Thoracic aorta (tissue), 2 donors: ENCODE data around the gene RPL36. TPM values are rescaled to one million over a fixed set of nuclear protein-coding genes. Genes with fewer than 3 reads are reported as not detected.

ENCODE experiments used
- ATAC-seq: fragments of 150-250 bp; one replicate; pipeline ENCODE4 v1.8.0; 2017; ENCODE audit warnings: low read depth; ENCODE audit not compliant: insufficient number of reproducible peaks, low FRiP score
- DNase-seq: peaks from one replicate; pipeline ENCODE4 v3.0.0-alpha.2; 2020; ENCODE audit warnings: low spot score
- H3K27ac ChIP-seq, 2 donors: fragments of 200-600 bp; sonication (generic); 1 replicate in 1 of 2; 2 replicates in 1 of 2; pipeline ENCODE4 v1.5.1; 2016; ENCODE audit warnings: mild to moderate bottlenecking in 2 of 2, moderate library complexity in 2 of 2
- H3K27me3 ChIP-seq: fragments of 200-600 bp; sonication (generic); replicated peaks from 2 replicates; pipeline ENCODE4 v1.6.0; 2016; ENCODE audit warnings: mild to moderate bottlenecking; ENCODE audit not compliant: insufficient read depth
- H3K36me3 ChIP-seq: fragments of 200-600 bp; sonication (generic); one replicate; pipeline ENCODE4 v1.5.1; 2016
- H3K4me1 ChIP-seq, 2 donors: fragments of 200-600 bp; sonication (generic); 1 replicate in 1 of 2; 2 replicates in 1 of 2; pipeline versions ENCODE4 v1.5.1 to v1.6.0; 2016; ENCODE audit warnings: low read depth in 2 of 2, mild to moderate bottlenecking in 1 of 2; ENCODE audit not compliant: control insufficient read depth in 1 of 2
- H3K4me3 ChIP-seq: fragments of 200-600 bp; sonication (generic); 2 replicates; pipeline ENCODE4 v1.5.1; 2016; ENCODE audit warnings: mild to moderate bottlenecking
- H3K9me3 ChIP-seq: fragments of 200-600 bp; sonication (generic); 2 replicates; pipeline ENCODE4 v1.5.1; 2016
- CTCF ChIP-seq: fragments of 200-600 bp; sonication (generic); IDR thresholded peaks from one replicate; pipeline ENCODE4 v1.5.1; 2019; ENCODE audit warnings: antibody characterized with exemption
- total RNA-seq, 2 donors: library from RNA; depleted of rRNA; stranded (reverse); fragments of >200 nt; gene quantifications; one replicate each; pipeline versions ENCODE4 v1.1.0 to v1.2.3, GENCODE V29; 2016

RPL36 gene
- total RNA-seq, 2 donors from 2014 or later = 274 to 397 TPM

DNA sequence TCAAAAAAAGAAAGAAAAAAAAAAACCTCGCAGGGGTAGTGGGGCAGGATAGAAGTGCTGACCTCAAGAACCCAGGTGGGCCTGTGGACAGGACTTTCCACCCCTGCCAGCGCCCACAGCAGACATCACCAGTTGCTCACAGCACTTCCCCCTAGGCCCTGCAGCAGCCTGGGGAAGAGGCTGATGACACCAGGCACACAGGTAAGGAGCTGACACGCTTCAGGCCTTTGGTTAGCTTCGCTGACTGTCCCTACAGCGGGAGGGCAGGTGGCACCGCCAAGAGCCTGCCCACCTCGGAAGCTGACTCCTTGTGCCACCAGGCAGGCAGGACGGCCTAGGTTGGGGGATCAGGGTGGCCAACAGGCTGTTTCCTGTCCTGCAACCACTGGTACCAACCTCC lies 20.9 kb downstream of the RPL36 start:
- H3K4me1 ChIP-seq = no peaks in the 10 kb centered on the region
- TF ChIP-seq CTCF = no peak
- H3K4me3 ChIP-seq = no peak overlapping the region
- no peaks in the 10 kb centered on the region for H3K27me3 ChIP-seq
- ATAC-seq = no peak
- H3K9me3 ChIP-seq = no peaks in the 10 kb centered on the region
- H3K36me3 ChIP-seq = peaks cover 48% of the 10 kb centered on the region
- H3K27ac ChIP-seq = no peak overlapping the region
- DNase-seq = no peak

GRCh38 chr19:5711713-5712161 lies 21.6 kb downstream of the RPL36 start:
- H3K9me3 ChIP-seq = no peaks in the 10 kb centered on the region
- H3K27ac ChIP-seq = no peak overlapping the region
- DNase-seq (no peak), ATAC-seq (no peak)
- no peak overlapping the region for H3K4me3 ChIP-seq
- TF ChIP-seq CTCF = no peak
- H3K27me3 ChIP-seq = no peaks in the 10 kb centered on the region
- no peaks in the 10 kb centered on the region for H3K4me1 ChIP-seq
- peaks cover 42% of the 10 kb centered on the region for H3K36me3 ChIP-seq

GRCh38 chr19:5713228-5713627 lies 23.1 kb downstream of the RPL36 start:
- ATAC-seq = no peak
- Histone ChIP-seq H3K4me1 (peaks cover 3 to 5% of the 10 kb centered on the region in 2 donors), H3K36me3 (peaks cover 30% of the 10 kb centered on the region), H3K9me3 (no peaks in the 10 kb centered on the region), H3K27me3 (no peaks in the 10 kb centered on the region), H3K27ac (no peak overlapping the region), H3K4me3 (no peak overlapping the region)
- no peak for TF ChIP-seq CTCF
- no peak for DNase-seq

GRCh38 chr19:5714816-5715215 lies 24.7 kb downstream of the RPL36 start:
- H3K27ac ChIP-seq = no peak overlapping the region
- no peak overlapping the region for H3K4me3 ChIP-seq
- DNase-seq (no peak), ATAC-seq (no peak)
- no peaks in the 10 kb centered on the region for H3K9me3 ChIP-seq
- H3K27me3 ChIP-seq = no peaks in the 10 kb centered on the region
- peaks cover 11 to 19% of the 10 kb centered on the region in 2 donors for H3K4me1 ChIP-seq
- peaks cover 30% of the 10 kb centered on the region for H3K36me3 ChIP-seq
- TF ChIP-seq CTCF = no peak

GRCh38 chr19:5717215-5717935 lies 27.3 kb downstream of the RPL36 start:
- Histone ChIP-seq H3K4me1 (peaks cover 11 to 19% of the 10 kb centered on the region in 2 donors), H3K36me3 (peaks cover 9% of the 10 kb centered on the region), H3K9me3 (no peaks in the 10 kb centered on the region), H3K27ac (no peak overlapping the region), H3K4me3 (no peak overlapping the region), H3K27me3 (no peaks in the 10 kb centered on the region)
- TF ChIP-seq CTCF = no peak
- no peak for ATAC-seq
- DNase-seq = no peak
